ENCODE data around the gene THPO. TPM values are rescaled to one million over a fixed set of nuclear protein-coding genes. Genes with fewer than 3 reads are reported as not detected.

The THPO gene
- total RNA-seq, 1 donor from 2014 or later: not detected

DNA sequence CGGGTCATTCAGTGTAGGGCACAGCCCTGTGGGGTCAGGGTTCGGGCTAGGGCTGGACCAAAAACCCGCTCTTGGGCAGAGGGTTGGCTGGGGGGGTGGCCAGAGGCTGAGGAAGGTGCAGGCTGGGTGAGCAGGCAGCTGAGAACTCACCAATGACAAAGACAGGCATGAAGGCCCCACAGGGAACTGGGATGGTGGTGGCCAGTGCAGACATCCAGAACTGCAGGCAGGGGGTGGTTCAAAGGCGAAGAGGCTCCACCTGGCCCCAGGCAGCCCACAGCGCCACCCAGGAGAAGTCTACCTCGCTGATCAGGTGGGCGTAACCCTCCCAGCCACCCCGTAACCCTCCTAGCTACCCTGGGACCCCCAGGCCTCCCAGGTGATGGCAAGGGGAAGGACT lies 23.3 kb downstream of the THPO start:
- no peak overlapping the region for H3K4me3 ChIP-seq (ENCODE audit: low read depth, low read length)
- TF ChIP-seq, protein P1, sequence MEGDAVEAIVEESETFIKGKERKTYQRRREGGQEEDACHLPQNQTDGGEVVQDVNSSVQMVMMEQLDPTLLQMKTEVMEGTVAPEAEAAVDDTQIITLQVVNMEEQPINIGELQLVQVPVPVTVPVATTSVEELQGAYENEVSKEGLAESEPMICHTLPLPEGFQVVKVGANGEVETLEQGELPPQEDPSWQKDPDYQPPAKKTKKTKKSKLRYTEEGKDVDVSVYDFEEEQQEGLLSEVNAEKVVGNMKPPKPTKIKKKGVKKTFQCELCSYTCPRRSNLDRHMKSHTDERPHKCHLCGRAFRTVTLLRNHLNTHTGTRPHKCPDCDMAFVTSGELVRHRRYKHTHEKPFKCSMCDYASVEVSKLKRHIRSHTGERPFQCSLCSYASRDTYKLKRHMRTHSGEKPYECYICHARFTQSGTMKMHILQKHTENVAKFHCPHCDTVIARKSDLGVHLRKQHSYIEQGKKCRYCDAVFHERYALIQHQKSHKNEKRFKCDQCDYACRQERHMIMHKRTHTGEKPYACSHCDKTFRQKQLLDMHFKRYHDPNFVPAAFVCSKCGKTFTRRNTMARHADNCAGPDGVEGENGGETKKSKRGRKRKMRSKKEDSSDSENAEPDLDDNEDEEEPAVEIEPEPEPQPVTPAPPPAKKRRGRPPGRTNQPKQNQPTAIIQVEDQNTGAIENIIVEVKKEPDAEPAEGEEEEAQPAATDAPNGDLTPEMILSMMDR (conservative IDR thresholded peaks at IDR 0.05; ENCODE audit: low read depth, low read length): no peak
- DNase-seq (ENCODE audit: low read depth): no peak

GRCh38 chr3:184354121-184354728 lies 23.8 kb downstream of the THPO start:
- TF ChIP-seq, protein P1 (conservative IDR thresholded peaks at IDR 0.05; ENCODE audit: low read depth, low read length): peak; percentile 80
- no peak overlapping the region for H3K4me3 ChIP-seq (ENCODE audit: low read depth, low read length)
- DNase-seq (ENCODE audit: low read depth): no peak

- no peak for DNase-seq (ENCODE audit: low read depth)
- TF ChIP-seq, protein P1 (conservative IDR thresholded peaks at IDR 0.05; ENCODE audit: low read depth, low read length): no peak
- H3K4me3 ChIP-seq (ENCODE audit: low read depth, low read length): no peak overlapping the region
These were observed 24.5 kb downstream of the THPO start for GRCh38 chr3:184353546-184353941.

GRCh38 chr3:184352897-184353545 lies 25.0 kb downstream of the THPO start:
- H3K4me3 ChIP-seq (ENCODE audit: low read depth, low read length): no peak overlapping the region
- no peak for DNase-seq (ENCODE audit: low read depth)
- TF ChIP-seq, protein P1 (conservative IDR thresholded peaks at IDR 0.05; ENCODE audit: low read depth, low read length): no peak

- DNase-seq (ENCODE audit: low read depth): no peak
- no peak overlapping the region for H3K4me3 ChIP-seq (ENCODE audit: low read depth, low read length)
- TF ChIP-seq, protein P1 (conservative IDR thresholded peaks at IDR 0.05; ENCODE audit: low read depth, low read length): no peak
These were observed 25.7 kb downstream of the THPO start for GRCh38 chr3:184352149-184352785.

- H3K4me3 ChIP-seq (ENCODE audit: low read depth, low read length): no peak overlapping the region
- DNase-seq (ENCODE audit: low read depth): no peak
- TF ChIP-seq, protein P1 (conservative IDR thresholded peaks at IDR 0.05; ENCODE audit: low read depth, low read length): no peak
These were observed 26.4 kb downstream of the THPO start for GRCh38 chr3:184351511-184352148.

Data from epithelial cell of proximal tubule (primary cell).